HepG2 (cell line): ENCODE measurements around the gene TMEM143. TPM values are rescaled to one million over a fixed set of nuclear protein-coding genes. Genes with fewer than 3 reads are reported as not detected.
A peak's percentile ranks its signal among the peaks of the same experiment; 100 is the strongest.

Experiments
- CEBPB ChIP-seq: IDR thresholded peaks from 2 replicates; pipeline ENCODE4 v1.6.1; 2011; ENCODE audit warnings: low read depth, low read length, improper control_type of control experiment, borderline replicate concordance
- E2F1 ChIP-seq: sonication (generic); formaldehyde crosslinking; IDR thresholded peaks from 2 replicates; pipeline ENCODE4 v1.5.0; 2020; ENCODE audit warnings: missing genetic modification reagents
- HMGXB3 ChIP-seq: sonication (generic); formaldehyde crosslinking; IDR thresholded peaks from 2 replicates; pipeline ENCODE4 v1.4.0; 2020; ENCODE audit warnings: missing genetic modification reagents, borderline replicate concordance
- JDP2 ChIP-seq: sonication (generic); formaldehyde crosslinking; IDR thresholded peaks from 2 replicates; pipeline ENCODE4 v1.8.1; 2022; ENCODE audit warnings: missing genetic modification reagents, borderline replicate concordance
- KAT2B ChIP-seq: fragments of 150-350 bp; IDR thresholded peaks from 2 replicates; pipeline ENCODE4 v1.6.1; 2014; ENCODE audit warnings: low read depth, low read length, borderline replicate concordance
- KLF12 ChIP-seq: sonication (generic); formaldehyde crosslinking; IDR thresholded peaks from 2 replicates; pipeline ENCODE4 v1.4.0; 2020; ENCODE audit warnings: missing genetic modification reagents, borderline replicate concordance
- MAFG ChIP-seq: sonication (generic); formaldehyde crosslinking; IDR thresholded peaks from 2 replicates; pipeline ENCODE4 v1.5.1; 2020; ENCODE audit warnings: mild to moderate bottlenecking, missing genetic modification reagents
- MLXIP ChIP-seq: sonication (generic); formaldehyde crosslinking; IDR thresholded peaks from 2 replicates; pipeline ENCODE4 v1.9.0; 2021; ENCODE audit warnings: missing genetic modification reagents, borderline replicate concordance
- NBN ChIP-seq: fragments of 450-650 bp; conservative IDR thresholded peaks from 2 replicates; pipeline ENCODE4 v1.6.1; 2017
- NFE2L1 ChIP-seq: sonication (generic); formaldehyde crosslinking; IDR thresholded peaks from 2 replicates; pipeline ENCODE4 v1.4.0; 2020; ENCODE audit warnings: missing genetic modification reagents, mild to moderate bottlenecking, borderline replicate concordance
- SP4 ChIP-seq: sonication (generic); formaldehyde crosslinking; IDR thresholded peaks from 2 replicates; pipeline ENCODE4 v1.8.1; 2023; ENCODE audit warnings: mild to moderate bottlenecking, missing genetic modification reagents
- TBL1XR1 ChIP-seq: fragments of 150-350 bp; IDR thresholded peaks from 2 replicates; pipeline ENCODE4 v1.6.1; 2014; ENCODE audit warnings: borderline replicate concordance, low read length; ENCODE audit not compliant: partially characterized antibody
- TEAD2 ChIP-seq: sonication (generic); formaldehyde crosslinking; IDR thresholded peaks from 2 replicates; pipeline ENCODE4 v1.9.0; 2021; ENCODE audit warnings: missing genetic modification reagents
- TRIM22 ChIP-seq: fragments of 450-650 bp; IDR thresholded peaks from 2 replicates; pipeline ENCODE4 v1.6.1; 2017
- ZNF30 ChIP-seq: sonication (generic); formaldehyde crosslinking; IDR thresholded peaks from 2 replicates; pipeline ENCODE4 v1.5.0; 2020; ENCODE audit warnings: mild to moderate bottlenecking, missing genetic modification reagents
- ZNF331 ChIP-seq: sonication (generic); formaldehyde crosslinking; IDR thresholded peaks from 2 replicates; pipeline ENCODE4 v1.4.0; 2020; ENCODE audit warnings: missing genetic modification reagents
- ZNF629 ChIP-seq: sonication (generic); formaldehyde crosslinking; conservative IDR thresholded peaks from 2 replicates; pipeline ENCODE4 v1.5.0; 2020; ENCODE audit warnings: missing genetic modification reagents
- ZNF776 ChIP-seq: sonication (generic); formaldehyde crosslinking; IDR thresholded peaks from 2 replicates; pipeline ENCODE4 v1.4.0; 2020; ENCODE audit warnings: mild to moderate bottlenecking, missing genetic modification reagents
- polyA plus RNA-seq, 8 experiments: library from polyadenylated mRNA; depleted of rRNA in 3 of 8; stranded (reverse) in 7 of 8; unstranded in 1 of 8; fragments of >200 nt; fragmentation: Illumina TruSeq in 4 of 8; extraction: Trizol in 4 of 8; gene quantifications; 2 replicates each; pipeline versions ENCODE4 v1.2.1 to v1.2.3, GENCODE V29; 2011 to 2016; ENCODE audit warnings: low read depth in 4 of 8, missing spikeins in 1 of 8, mixed read lengths in 1 of 8; ENCODE audit not compliant: insufficient read depth in 1 of 8
- total RNA-seq, 5 experiments: library from RNA; depleted of rRNA; stranded (reverse); fragments of >200 nt; fragmentation: Illumina TruSeq; extraction: Trizol; gene quantifications; 2 replicates each; pipeline ENCODE4 v1.2.3, GENCODE V29; 2016; ENCODE audit warnings: low read depth in 1 of 5

The TMEM143 gene
- total and polyA plus RNA-seq, 2 of the 13 experiments (the other 11 are each of a cell fraction or from before 2014, with no cell fraction given): 7.7 to 11.3 TPM

GRCh38 chr19:48390188-48391099 lies 26.7 kb upstream of the TMEM143 start (continued):
- TF ChIP-seq NFE2L1 (CRISPR knock-in tag) (no peak), TBL1XR1 (no peak), TEAD2 (CRISPR knock-in tag) (no peak), TRIM22 (no peak), ZNF331 (CRISPR knock-in tag) (peak; percentile 46; the same call in 1 of the 2 replicates), ZNF629 (CRISPR knock-in tag) (no peak), MLXIP (CRISPR knock-in tag) (no peak), CEBPB (no peak), SP4 (CRISPR knock-in tag) (peak; percentile 65), MAFG (no peak), ZNF30 (CRISPR knock-in tag) (peak; percentile 73; the same call in 1 of the 2 replicates), NBN (no peak), E2F1 (CRISPR knock-in tag) (no peak), JDP2 (no peak), ZNF776 (CRISPR knock-in tag) (0 out of 2 replicates have a peak, but pooled peaks have one; percentile 18), KLF12 (CRISPR knock-in tag) (peak; percentile 63), KAT2B (no peak), HMGXB3 (CRISPR knock-in tag) (no peak)
